HEK293 (cell line): ENCODE measurements around the gene PLXNA2.

Experiments
- CTCF ChIA-PET: fragments of 350-600 bp; formaldehyde crosslinking; extraction: SDS; loops from one replicate; lab custom pipeline; 2021; ENCODE audit warnings: antibody characterized with exemption; lab: Yijun Ruan, JAX
- POLR2A ChIA-PET: fragments of 300-600 bp; formaldehyde crosslinking; extraction: SDS; loops from one replicate; lab custom pipeline; 2020; ENCODE audit warnings: antibody characterized with exemption, inconsistent platforms; lab: Yijun Ruan, JAX
- H3K27ac ChIP-seq: fragments of 200-500 bp; sonication (Bioruptor generic); 2 replicates; pipeline ENCODE4 v1.5.1; 2014; ENCODE audit warnings: low read depth, low read length, control low read depth, inconsistent platforms; ENCODE audit errors: extremely low read depth
- H3K36me3 ChIP-seq, 2 experiments: fragments of 200-500 bp in 1 of 2; sonication (Bioruptor generic) in 1 of 2; 1 replicate in 1 of 2; 2 replicates in 1 of 2; pipeline ENCODE4 v1.5.1; 2014 to 2017; ENCODE audit warnings: inconsistent platforms in 2 of 2, low read length in 2 of 2; ENCODE audit not compliant: control insufficient read depth in 2 of 2, insufficient read depth in 1 of 2
- H3K4me1 ChIP-seq: fragments of 200-500 bp; sonication (Bioruptor generic); 2 replicates; pipeline ENCODE4 v1.5.1; 2014; ENCODE audit warnings: mild to moderate bottlenecking, low read length, inconsistent platforms; ENCODE audit not compliant: control insufficient read depth, insufficient read depth
- H3K4me3 ChIP-seq: 2 replicates; pipeline ENCODE4 v1.5.1; 2011; ENCODE audit warnings: low read depth, mild to moderate bottlenecking, control low read depth, low read length, moderate library complexity
- H3K9me3 ChIP-seq: fragments of 200-500 bp; sonication (Bioruptor generic); 2 replicates; pipeline ENCODE4 v1.5.1; 2014; ENCODE audit warnings: low read depth, low read length, inconsistent platforms; ENCODE audit not compliant: control insufficient read depth, insufficient read depth
- HOXA7 ChIP-seq: sonication (generic); formaldehyde crosslinking; IDR thresholded peaks from 2 replicates; pipeline ENCODE4 v1.8.1; 2022; ENCODE audit warnings: missing genetic modification reagents, borderline replicate concordance
- IKZF3 ChIP-seq: fragments of 450-650 bp; IDR thresholded peaks from 2 replicates; pipeline ENCODE4 v1.5.0; 2018; ENCODE audit warnings: missing biosample characterization, mild to moderate bottlenecking, missing genetic modification characterization, moderate library complexity
- INSM2 ChIP-seq: fragments of 450-650 bp; formaldehyde crosslinking; IDR thresholded peaks from 2 replicates; pipeline ENCODE4 v1.5.1; 2016; ENCODE audit warnings: missing biosample characterization, missing genetic modification characterization
- OSR2 ChIP-seq: fragments of 450-650 bp; formaldehyde crosslinking; IDR thresholded peaks from 2 replicates; pipeline ENCODE4 v1.5.1; 2016; ENCODE audit warnings: missing biosample characterization, missing genetic modification characterization
- PRDM1 ChIP-seq: fragments of 450-650 bp; formaldehyde crosslinking; IDR thresholded peaks from 2 replicates; pipeline ENCODE4; 2016; ENCODE audit warnings: missing biosample characterization, missing genetic modification characterization
- TRIM28 ChIP-seq: IDR thresholded peaks from 2 replicates; pipeline ENCODE4 v1.6.1; 2011; ENCODE audit warnings: low read length, control low read depth, borderline replicate concordance
- YY2 ChIP-seq: fragments of 450-650 bp; formaldehyde crosslinking; IDR thresholded peaks from 2 replicates; pipeline ENCODE4 v1.5.1; 2016; ENCODE audit warnings: missing biosample characterization, missing genetic modification characterization
- ZBTB17 ChIP-seq: fragments of 450-650 bp; formaldehyde crosslinking; IDR thresholded peaks from 2 replicates; pipeline ENCODE4 v1.5.1; 2016; ENCODE audit warnings: missing biosample characterization, missing genetic modification characterization
- ZNF138 ChIP-seq: fragments of 450-650 bp; formaldehyde crosslinking; IDR thresholded peaks from 2 replicates; pipeline ENCODE4 v1.5.1; 2016; ENCODE audit warnings: missing biosample characterization, missing genetic modification characterization, borderline replicate concordance
- ZNF146 ChIP-seq: fragments of 450-650 bp; formaldehyde crosslinking; IDR thresholded peaks from 2 replicates; pipeline ENCODE4 v1.5.1; 2016; ENCODE audit warnings: missing biosample characterization, missing genetic modification characterization
- ZNF169 ChIP-seq: fragments of 450-650 bp; formaldehyde crosslinking; IDR thresholded peaks from 2 replicates; pipeline ENCODE4 v1.5.1; 2016; ENCODE audit warnings: missing biosample characterization, missing genetic modification characterization
- ZNF362 ChIP-seq: fragments of 450-650 bp; formaldehyde crosslinking; IDR thresholded peaks from 2 replicates; pipeline ENCODE4 v1.5.1; 2016; ENCODE audit warnings: missing biosample characterization, missing genetic modification characterization
- ZNF366 ChIP-seq: fragments of 450-650 bp; formaldehyde crosslinking; conservative IDR thresholded peaks from 2 replicates; pipeline ENCODE4 v1.5.1; 2016; ENCODE audit warnings: missing biosample characterization, missing genetic modification characterization
- ZNF596 ChIP-seq: fragments of 450-650 bp; IDR thresholded peaks from 2 replicates; pipeline ENCODE4 v1.5.0; 2018; ENCODE audit warnings: missing biosample characterization, mild to moderate bottlenecking, missing genetic modification characterization, moderate library complexity
- ZNF600 ChIP-seq: fragments of 450-650 bp; formaldehyde crosslinking; IDR thresholded peaks from 2 replicates; pipeline ENCODE4 v1.5.1; 2016; ENCODE audit warnings: missing biosample characterization, missing genetic modification characterization
- ZNF645 ChIP-seq: fragments of 450-650 bp; formaldehyde crosslinking; IDR thresholded peaks from 2 replicates; pipeline ENCODE4; 2016; ENCODE audit warnings: missing biosample characterization, missing genetic modification characterization
- ZNF76 ChIP-seq: fragments of 450-650 bp; formaldehyde crosslinking; IDR thresholded peaks from 2 replicates; pipeline ENCODE4; 2016; ENCODE audit warnings: low read depth, missing biosample characterization, missing genetic modification characterization, borderline replicate concordance
- ZNF792 ChIP-seq: fragments of 450-650 bp; formaldehyde crosslinking; IDR thresholded peaks from 2 replicates; pipeline ENCODE4 v1.5.1; 2016; ENCODE audit warnings: missing biosample characterization, missing genetic modification characterization
- ZSCAN23 ChIP-seq: fragments of 450-650 bp; formaldehyde crosslinking; IDR thresholded peaks from 2 replicates; pipeline ENCODE4 v1.5.1; 2016; ENCODE audit warnings: missing biosample characterization, missing genetic modification characterization

Gene PLXNA2

GRCh38 chr1:208216806-208217205 lies 27.4 kb downstream of the PLXNA2 start:
- Histone ChIP-seq H3K4me1 (no peaks in the 10 kb centered on the region), H3K9me3 (no peaks in the 10 kb centered on the region), H3K27ac (no peak overlapping the region), H3K36me3 (peaks cover 4 to 33% of the 10 kb centered on the region in 2 experiments; a peak in 2 of 3 replicates), H3K4me3 (no peak overlapping the region)
- ChIA-PET POLR2A (interaction anchor here (0.5 kb wide), 1 partner anchor 198 kb away, joined by 3 read pairs; no protein-coding TSS in a partner anchor), CTCF (interaction anchor here (1.6 to 1.9 kb wide), 2 partner anchors 24 to 67 kb away, joined by 4 to 5 read pairs; no protein-coding TSS in a partner anchor)
- TF ChIP-seq YY2 (tag by site-specific recombination) (no peak), ZNF138 (no peak)

- H3K27ac ChIP-seq = no peak overlapping the region
- no peak overlapping the region for H3K4me3 ChIP-seq
- TF ChIP-seq PRDM1 (tag by site-specific recombination) = peak; percentile 53; the same call in 1 of the 2 replicates
- no peak for TF ChIP-seq TRIM28
- H3K4me1 ChIP-seq = no peaks in the 10 kb centered on the region
- H3K9me3 ChIP-seq = no peaks in the 10 kb centered on the region
- ChIA-PET POLR2A (no interaction called here), CTCF (interaction anchor here (0.6 to 1.9 kb wide), 4 partner anchors 24 to 1360 kb away, joined by 3 to 5 read pairs (median 4); no protein-coding TSS in a partner anchor)
- H3K36me3 ChIP-seq = peaks cover 4 to 33% of the 10 kb centered on the region in 2 experiments; a peak in 2 of 3 replicates
Measured at GRCh38 chr1:208216062-208216461, 28.1 kb downstream of the PLXNA2 start.

GRCh38 chr1:208215393-208215792 lies 28.8 kb downstream of the PLXNA2 start:
- H3K36me3 ChIP-seq = peaks cover 4 to 35% of the 10 kb centered on the region in 2 experiments; a peak in 2 of 3 replicates
- TF ChIP-seq INSM2 (no peak), ZBTB17 (tag by site-specific recombination) (peak; percentile 34; the same call in 1 of the 2 replicates), ZNF792 (tag by site-specific recombination) (no peak), ZSCAN23 (no peak), OSR2 (tag by site-specific recombination) (no peak), ZNF600 (tag by site-specific recombination) (no peak), ZNF362 (no peak), ZNF146 (tag by site-specific recombination) (no peak), IKZF3 (tag by site-specific recombination) (no peak), ZNF169 (tag by site-specific recombination) (no peak), ZNF366 (tag by site-specific recombination) (peak; percentile 97), ZNF76 (no peak), ZNF596 (tag by site-specific recombination) (no peak), ZNF645 (tag by site-specific recombination) (no peak), HOXA7 (CRISPR knock-in tag) (no peak)
- no peak overlapping the region for H3K27ac ChIP-seq
- H3K9me3 ChIP-seq = no peaks in the 10 kb centered on the region
- POLR2A ChIA-PET = no interaction called here
- no peaks in the 10 kb centered on the region for H3K4me1 ChIP-seq
- H3K4me3 ChIP-seq = no peak overlapping the region
- CTCF ChIA-PET = interaction anchor here (0.7 kb wide), 1 partner anchor 26 kb away, joined by 3 read pairs; no protein-coding TSS in a partner anchor
